BLaER1 treated with 17β-estradiol and CSF1 and Interleukin-3, amounts not matched to agents 10 nM and 100 nM (cell line): ENCODE data around the gene ADCY4.
A peak's percentile ranks its signal among the peaks of the same experiment; 100 is the strongest.

Source experiments
- H3K27ac ChIP-seq, 11 experiments: shearing (Covaris generic); formaldehyde crosslinking; 2 replicates each; pipeline ENCODE4 v1.8.1; 2022
- H3K27me3 ChIP-seq, 11 experiments: shearing (Covaris generic); formaldehyde crosslinking; 2 replicates each; pipeline ENCODE4 v1.8.1; 2022
- H3K36me3 ChIP-seq, 11 experiments: shearing (Covaris generic); formaldehyde crosslinking; 2 replicates each; pipeline ENCODE4 v1.8.1; 2022
- H3K4me1 ChIP-seq, 10 experiments: shearing (Covaris generic); formaldehyde crosslinking; 2 replicates each; pipeline ENCODE4 v1.8.1; 2022
- H3K4me2 ChIP-seq, 11 experiments: shearing (Covaris generic); formaldehyde crosslinking; 2 replicates each; pipeline ENCODE4 v1.8.1; 2022
- H3K4me3 ChIP-seq, 10 experiments: shearing (Covaris generic); formaldehyde crosslinking; 2 replicates each; pipeline ENCODE4 v1.8.1; 2022
- H3K9ac ChIP-seq, 11 experiments: shearing (Covaris generic); formaldehyde crosslinking; 2 replicates each; pipeline ENCODE4 v1.8.1; 2022
- H3K9me3 ChIP-seq, 11 experiments: shearing (Covaris generic); formaldehyde crosslinking; replicated peaks in 1 of 11; 2 replicates each; pipeline ENCODE4 v1.8.1; 2022
- H4K20me1 ChIP-seq, 11 experiments: shearing (Covaris generic); formaldehyde crosslinking; 2 replicates each; pipeline ENCODE4 v1.8.1; 2022
- Cebpa-rat ChIP-seq, 11 experiments: shearing (Covaris generic); IDR thresholded peaks; 2 replicates each; pipeline ENCODE4 v1.8.1; 2022

ADCY4 gene

GRCh38 chr14:24296341-24297157 lies 38.3 kb downstream of the ADCY4 start:
- H3K9me3 ChIP-seq, result no peaks in the 10 kb centered on the region
- no peak for TF ChIP-seq Cebpa-rat (IDR thresholded peaks at IDR 0.05)
- H3K9ac ChIP-seq, result peak overlapping the region; percentile 5 to 65 (median 44); a peak in 17 of 22 replicates
- H3K4me1 ChIP-seq, result peaks cover 46 to 52% (median 51%) of the 10 kb centered on the region in 10 experiments
- H3K27me3 ChIP-seq, result no peaks in the 10 kb centered on the region
- peaks cover 0 to 14% (median 0%) of the 10 kb centered on the region in 11 experiments; a peak in 4 of 22 replicates for H4K20me1 ChIP-seq
- peak overlapping the region in 10 of 11 experiments; percentile 36 to 73 (median 64); a peak in 18 of 22 replicates for H3K27ac ChIP-seq
- H3K36me3 ChIP-seq, result peaks cover 25 to 55% (median 39%) of the 10 kb centered on the region in 11 experiments
- peak overlapping the region; percentile 68 to 100 (median 97) for H3K4me2 ChIP-seq
- H3K4me3 ChIP-seq, result peak overlapping the region in 3 of 10 experiments; percentile 4 to 41 (median 21); a peak in 3 of 20 replicates

GRCh38 chr14:24293525-24293924 lies 41.3 kb downstream of the ADCY4 start:
- Histone ChIP-seq H3K9me3 (no peaks in the 10 kb centered on the region), H4K20me1 (no peaks in the 10 kb centered on the region), H3K9ac (no peak overlapping the region; a peak in 2 of 22 replicates), H3K4me2 (no peak overlapping the region), H3K4me3 (no peak overlapping the region), H3K36me3 (peaks cover 29 to 69% (median 56%) of the 10 kb centered on the region in 11 experiments; a peak in 21 of 22 replicates), H3K27ac (no peak overlapping the region), H3K27me3 (no peaks in the 10 kb centered on the region), H3K4me1 (peaks cover 31 to 51% (median 40%) of the 10 kb centered on the region in 10 experiments)
- TF ChIP-seq Cebpa-rat (IDR thresholded peaks at IDR 0.05), result no peak

GRCh38 chr14:24292118-24292807 lies 42.6 kb downstream of the ADCY4 start:
- no peak for TF ChIP-seq Cebpa-rat (IDR thresholded peaks at IDR 0.05)
- Histone ChIP-seq H3K36me3 (peaks cover 29 to 69% (median 56%) of the 10 kb centered on the region in 11 experiments; a peak in 21 of 22 replicates), H3K9ac (peak overlapping the region in 1 of 11 experiments; percentile 3; a peak in 1 of 22 replicates), H3K27me3 (no peaks in the 10 kb centered on the region), H3K4me2 (no peak overlapping the region), H3K9me3 (no peaks in the 10 kb centered on the region), H4K20me1 (no peaks in the 10 kb centered on the region), H3K4me1 (peaks cover 30 to 50% (median 40%) of the 10 kb centered on the region in 10 experiments), H3K4me3 (no peak overlapping the region), H3K27ac (no peak overlapping the region)

GRCh38 chr14:24291446-24292117 lies 43.3 kb downstream of the ADCY4 start:
- H3K27ac ChIP-seq, result no peak overlapping the region
- no peak overlapping the region for H3K4me3 ChIP-seq
- no peak overlapping the region for H3K4me2 ChIP-seq
- H4K20me1 ChIP-seq, result no peaks in the 10 kb centered on the region
- H3K27me3 ChIP-seq, result no peaks in the 10 kb centered on the region
- H3K9me3 ChIP-seq, result no peaks in the 10 kb centered on the region
- H3K9ac ChIP-seq, result peak overlapping the region in 1 of 11 experiments; percentile 3; a peak in 2 of 22 replicates
- peaks cover 25 to 43% (median 35%) of the 10 kb centered on the region in 10 experiments for H3K4me1 ChIP-seq
- TF ChIP-seq Cebpa-rat (IDR thresholded peaks at IDR 0.05), result no peak
- peaks cover 29 to 69% (median 56%) of the 10 kb centered on the region in 11 experiments; a peak in 21 of 22 replicates for H3K36me3 ChIP-seq

DNA sequence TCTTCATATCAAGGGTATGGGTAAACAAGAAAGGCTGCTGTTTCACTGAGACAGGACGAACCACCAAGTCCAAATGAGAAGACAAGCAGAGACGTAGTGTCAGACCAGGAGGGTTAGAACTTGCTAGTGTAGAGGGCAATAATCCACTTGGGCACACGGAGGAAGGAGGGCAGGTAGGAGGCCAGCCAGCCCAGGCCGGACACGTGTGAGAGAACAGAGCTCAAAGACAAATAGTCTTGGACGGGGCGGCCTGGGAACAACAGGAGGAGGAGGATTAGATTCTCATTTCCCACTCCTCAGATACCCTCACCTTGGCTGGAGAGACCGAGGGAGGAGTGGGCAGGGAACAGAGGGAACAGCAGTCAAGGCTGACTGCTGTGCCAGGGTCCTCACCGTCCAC lies 44.1 kb downstream of the ADCY4 start:
- Histone ChIP-seq H3K4me1 (peaks cover 16 to 34% (median 27%) of the 10 kb centered on the region in 10 experiments), H3K9me3 (no peaks in the 10 kb centered on the region), H4K20me1 (no peaks in the 10 kb centered on the region; a peak in 1 of 22 replicates), H3K36me3 (peaks cover 28 to 62% (median 50%) of the 10 kb centered on the region in 11 experiments; a peak in 21 of 22 replicates), H3K9ac (peak overlapping the region in 2 of 11 experiments; percentile 3 to 14; a peak in 1 of 22 replicates), H3K27me3 (no peaks in the 10 kb centered on the region), H3K4me2 (0 out of 22 replicates have a peak overlapping the region, but pooled peaks of 1 of the 11 experiments have one; percentile 41), H3K4me3 (no peak overlapping the region), H3K27ac (no peak overlapping the region)
- TF ChIP-seq Cebpa-rat (IDR thresholded peaks at IDR 0.05), result no peak

DNA sequence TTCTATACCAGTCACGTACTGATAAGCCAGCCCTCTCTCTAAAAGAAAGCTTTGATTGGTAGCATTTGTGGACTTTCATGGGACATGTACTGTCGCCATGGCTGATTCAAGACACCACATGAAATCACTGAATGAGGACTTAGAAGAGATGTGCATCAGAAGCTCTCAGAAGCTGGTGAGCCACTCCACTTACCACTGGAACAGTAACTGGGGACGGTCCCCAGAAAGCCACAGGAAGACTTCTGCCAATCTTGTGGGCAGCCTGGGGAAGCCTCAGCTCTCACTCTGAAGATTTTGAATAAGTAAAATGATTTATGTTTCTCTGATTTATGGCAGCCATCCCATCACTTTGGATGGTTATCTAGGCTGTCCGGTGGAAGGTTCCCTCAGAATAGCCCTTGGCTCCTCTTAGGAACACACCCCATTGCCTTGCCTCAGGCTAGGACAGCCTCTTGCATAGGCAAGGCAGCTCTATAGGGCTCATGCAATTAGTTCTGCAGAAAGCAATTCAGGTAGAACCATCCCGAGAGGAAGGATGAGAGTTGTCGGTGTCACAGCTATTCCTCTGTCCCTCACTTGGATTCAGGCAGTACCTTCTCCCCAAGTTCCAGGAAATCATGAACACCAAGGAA lies 45.1 kb downstream of the ADCY4 start:
- Histone ChIP-seq H3K4me2 (peak overlapping the region in 8 of 11 experiments; percentile 1 to 53 (median 10); a peak in 8 of 22 replicates), H4K20me1 (no peaks in the 10 kb centered on the region; a peak in 1 of 22 replicates), H3K4me3 (no peak overlapping the region), H3K36me3 (peaks cover 22 to 52% (median 43%) of the 10 kb centered on the region in 11 experiments; a peak in 20 of 22 replicates), H3K27me3 (no peaks in the 10 kb centered on the region), H3K9me3 (no peaks in the 10 kb centered on the region), H3K27ac (no peak overlapping the region), H3K4me1 (peaks cover 14 to 31% (median 26%) of the 10 kb centered on the region in 10 experiments), H3K9ac (peak overlapping the region in 2 of 11 experiments; percentile 8 to 9; a peak in 1 of 22 replicates)
- TF ChIP-seq Cebpa-rat (IDR thresholded peaks at IDR 0.05), result no peak

DNA sequence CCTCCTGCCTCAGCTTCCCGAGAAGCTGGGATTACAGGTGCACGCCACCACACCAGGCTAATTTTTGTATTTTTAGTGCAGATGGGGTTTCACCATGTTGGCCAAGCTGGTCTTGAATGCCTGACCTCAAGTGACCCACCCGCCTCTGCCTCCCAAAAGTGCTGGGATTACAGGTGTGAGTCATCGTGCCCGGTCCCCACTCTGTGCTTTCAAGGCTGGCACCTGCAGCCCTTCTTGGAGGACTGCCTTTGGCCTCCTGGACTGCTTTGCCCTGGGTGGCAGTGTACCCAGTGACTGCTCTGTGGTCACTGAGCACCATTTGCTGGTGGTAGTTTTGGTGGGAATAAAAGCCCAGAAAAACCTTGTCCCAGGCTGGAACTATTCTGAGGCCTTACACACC lies 47.9 kb downstream of the ADCY4 start:
- no peak for TF ChIP-seq Cebpa-rat (IDR thresholded peaks at IDR 0.05)
- no peaks in the 10 kb centered on the region for H3K27me3 ChIP-seq
- H3K4me1 ChIP-seq, result peaks cover 15 to 54% (median 36%) of the 10 kb centered on the region in 10 experiments
- no peak overlapping the region for H3K27ac ChIP-seq
- peak overlapping the region in 1 of 11 experiments; percentile 8; a peak in 1 of 22 replicates for H3K9ac ChIP-seq
- no peaks in the 10 kb centered on the region for H3K9me3 ChIP-seq
- H4K20me1 ChIP-seq, result no peaks in the 10 kb centered on the region; a peak in 1 of 22 replicates
- H3K4me2 ChIP-seq, result peak overlapping the region in 4 of 11 experiments; percentile 13 to 57 (median 46); a peak in 2 of 22 replicates
- no peak overlapping the region for H3K4me3 ChIP-seq
- H3K36me3 ChIP-seq, result peaks cover 14 to 31% (median 27%) of the 10 kb centered on the region in 11 experiments; a peak in 20 of 22 replicates

GRCh38 chr14:24285351-24285750 lies 49.5 kb downstream of the ADCY4 start:
- no peak overlapping the region for H3K9ac ChIP-seq
- peaks cover 0 to 14% (median 11%) of the 10 kb centered on the region in 11 experiments; a peak in 15 of 22 replicates for H3K36me3 ChIP-seq
- no peak overlapping the region for H3K27ac ChIP-seq
- no peaks in the 10 kb centered on the region for H3K27me3 ChIP-seq
- H3K4me2 ChIP-seq, result no peak overlapping the region
- H3K4me1 ChIP-seq, result peaks cover 15 to 70% (median 50%) of the 10 kb centered on the region in 10 experiments
- H3K4me3 ChIP-seq, result no peak overlapping the region
- no peak for TF ChIP-seq Cebpa-rat (IDR thresholded peaks at IDR 0.05)
- H4K20me1 ChIP-seq, result no peaks in the 10 kb centered on the region; a peak in 1 of 22 replicates
- H3K9me3 ChIP-seq, result no peaks in the 10 kb centered on the region
